Activated CD4-positive, CD25-positive, alpha-beta regulatory T cell treated with anti-CD3 and anti-CD28 coated beads, Interleukin-2, amount 50 U/mL, for 72 hours (primary cell): ENCODE results near the gene HOXB4.

ENCODE experiments used
- DNase-seq: peaks from one replicate; pipeline ENCODE4 v3.0.0; 2021

The HOXB4 gene

DNA sequence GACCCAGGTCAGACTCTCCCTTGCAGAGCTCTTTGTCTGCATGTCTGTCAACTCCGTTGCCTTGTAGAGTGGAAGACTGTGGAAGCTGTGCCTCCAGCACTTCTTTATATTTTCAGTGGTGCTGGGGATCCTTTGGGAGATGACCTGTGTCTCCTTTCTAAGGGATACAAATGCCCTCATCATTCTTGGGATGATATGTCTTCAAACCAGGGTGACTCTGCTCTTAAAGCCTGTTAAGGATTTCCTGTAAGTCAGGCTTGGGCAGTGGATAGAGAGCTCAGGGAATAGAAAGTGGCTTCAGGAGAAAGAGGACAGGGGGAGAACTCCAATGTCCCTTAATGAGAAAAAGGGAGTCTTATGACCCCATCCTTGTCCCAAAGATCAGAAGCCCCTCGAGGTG is 10.4 kb upstream of the HOXB4 start:
- no peak for DNase-seq

DNA sequence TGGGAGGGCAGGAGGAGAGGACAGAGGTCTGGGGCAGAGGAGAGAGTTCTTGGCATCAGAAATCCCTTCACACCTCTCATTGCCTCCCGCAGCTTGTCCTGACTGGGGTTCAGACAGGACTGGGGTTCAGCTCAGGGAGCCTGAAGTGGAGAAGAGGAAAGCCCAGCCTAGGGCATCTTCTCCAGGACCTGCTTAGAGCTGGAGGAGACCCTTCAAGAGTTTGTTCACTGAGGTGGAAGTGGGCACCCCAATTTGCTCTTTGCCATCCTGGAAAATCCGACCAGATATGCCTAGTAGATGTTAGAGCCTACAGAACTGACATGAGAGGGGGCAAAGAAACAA is 9.9 kb upstream of the HOXB4 start:
- no peak for DNase-seq

DNA sequence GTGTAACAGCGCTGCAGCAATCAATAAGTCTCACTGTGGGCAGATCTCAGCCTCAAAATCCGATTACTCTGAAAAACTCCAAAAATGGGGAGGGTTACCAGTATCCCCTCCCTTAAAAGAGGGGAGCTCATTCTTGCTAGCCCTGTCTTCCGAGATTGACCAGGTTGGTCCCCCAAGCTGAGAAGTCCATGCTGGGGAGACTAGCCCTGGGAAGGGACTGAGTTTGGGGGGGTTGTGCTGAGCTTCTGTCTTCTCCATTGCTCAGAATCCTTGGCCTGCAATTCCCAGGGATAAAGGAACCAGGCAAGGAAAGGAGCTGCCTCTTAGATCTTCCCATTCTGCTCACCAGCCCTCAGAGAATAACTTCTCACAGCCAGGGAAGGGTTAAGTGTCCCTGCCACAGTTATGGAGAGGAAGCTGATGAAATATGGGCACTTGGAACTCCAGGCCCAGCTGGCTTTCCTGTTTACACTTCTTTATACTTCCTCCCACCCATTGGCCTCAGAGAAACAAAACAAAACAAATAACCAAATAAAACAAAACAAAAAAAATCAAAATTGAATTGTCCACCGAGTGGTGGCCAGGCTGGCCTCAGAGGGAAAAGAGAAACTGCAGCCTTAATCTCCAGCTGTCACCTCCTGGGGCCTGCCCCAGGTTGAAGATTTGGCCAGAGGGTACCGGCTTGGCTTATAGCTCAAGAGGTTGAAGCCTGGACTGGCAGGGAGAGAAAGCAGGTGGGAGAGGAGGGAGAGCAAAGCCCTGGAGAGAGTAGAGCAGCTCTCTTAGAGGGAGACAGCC is 9.3 kb upstream of the HOXB4 start:
- DNase-seq = no peak

DNA sequence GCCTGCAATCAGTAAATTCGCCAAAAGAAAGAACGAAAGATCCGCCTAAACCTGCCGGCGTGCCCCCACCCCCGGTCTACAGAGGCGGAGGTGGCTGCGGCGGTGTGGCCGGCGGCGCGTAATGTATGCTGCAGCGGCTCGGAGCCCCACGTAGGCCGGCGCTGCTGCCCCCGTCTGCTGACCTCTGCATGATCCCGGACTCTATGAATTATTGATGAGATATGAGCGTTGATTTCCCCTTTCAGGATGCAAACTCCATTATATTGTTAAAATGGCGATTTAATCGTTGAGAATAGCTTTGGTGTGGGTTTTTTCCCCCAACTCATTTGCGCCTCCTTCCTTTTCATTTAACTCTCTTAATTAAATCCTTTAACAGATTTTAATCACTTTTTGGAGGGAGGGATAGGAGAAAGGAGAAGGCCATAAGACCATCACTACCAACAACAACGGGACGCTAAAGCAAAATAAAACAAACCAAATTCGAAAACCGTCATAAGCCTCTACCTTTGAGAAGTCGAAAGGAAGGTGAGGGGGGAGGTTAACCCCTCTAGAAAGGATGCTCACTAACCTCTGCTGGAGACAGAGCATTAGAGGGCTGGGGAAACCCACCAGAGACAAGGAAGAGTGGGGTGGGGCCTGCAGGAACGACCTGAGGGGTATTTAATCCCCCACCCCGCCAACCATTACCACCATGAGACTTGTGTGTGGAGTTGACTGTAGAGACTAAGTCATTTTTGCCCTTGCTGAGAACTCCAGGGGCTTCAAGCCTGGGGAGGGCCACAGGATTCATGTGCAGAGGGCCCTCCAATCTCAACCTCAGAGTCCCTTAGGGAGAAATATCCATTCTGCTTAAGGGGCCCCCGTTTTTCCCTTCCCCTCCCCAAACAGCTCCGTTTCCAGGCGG is 8.5 kb upstream of the HOXB4 start:
- no peak for DNase-seq

DNA sequence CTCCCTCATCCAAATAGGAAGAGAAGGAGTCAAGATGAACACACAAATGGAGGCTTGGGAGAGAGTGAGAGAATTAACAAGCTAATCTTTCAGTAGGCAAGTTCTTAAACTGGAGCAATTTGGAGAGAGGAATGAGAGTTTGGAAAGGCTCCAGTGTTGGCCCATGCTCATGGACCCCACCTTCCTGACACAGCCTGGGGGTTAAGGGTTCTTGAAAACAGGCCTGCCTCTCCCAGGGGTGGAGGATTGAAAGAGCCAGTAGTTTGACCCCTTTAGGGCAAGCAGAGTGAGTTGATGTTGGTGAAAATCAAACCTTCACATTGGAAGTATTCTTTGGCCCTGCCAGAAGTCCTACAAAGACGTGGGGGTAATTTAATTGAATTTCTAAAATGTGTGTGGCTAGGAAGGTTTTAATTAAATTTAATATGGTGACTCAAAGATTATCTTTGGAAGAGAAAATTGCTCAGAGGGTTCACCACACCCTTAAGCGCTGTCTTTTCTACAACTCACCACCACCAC is 6.1 kb upstream of the HOXB4 start:
- DNase-seq = no peak

DNA sequence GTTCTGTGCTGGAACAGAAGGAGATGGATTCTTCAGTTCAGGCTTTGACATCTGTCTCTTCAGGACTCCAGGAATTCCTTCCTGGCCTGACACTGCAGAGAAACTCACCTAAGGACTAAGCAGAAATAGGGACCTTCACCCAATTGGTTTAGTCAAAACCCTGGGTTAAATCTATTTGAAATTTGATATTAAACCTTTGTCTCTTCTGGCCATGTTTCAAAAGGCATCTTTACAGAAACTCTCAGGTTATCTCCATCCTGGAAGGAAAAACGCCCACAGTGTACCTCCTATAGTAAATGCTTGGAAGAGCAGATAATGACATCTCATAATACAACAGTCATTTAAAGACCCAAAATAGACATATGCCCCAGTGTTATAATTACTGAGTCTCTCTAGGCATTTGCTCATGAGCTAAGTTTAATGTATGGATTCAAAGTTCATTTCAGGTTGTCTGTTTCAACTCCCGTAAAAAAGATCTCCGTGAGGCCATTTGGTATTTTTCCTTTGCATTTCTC is 5.6 kb upstream of the HOXB4 start:
- DNase-seq = no peak

DNA sequence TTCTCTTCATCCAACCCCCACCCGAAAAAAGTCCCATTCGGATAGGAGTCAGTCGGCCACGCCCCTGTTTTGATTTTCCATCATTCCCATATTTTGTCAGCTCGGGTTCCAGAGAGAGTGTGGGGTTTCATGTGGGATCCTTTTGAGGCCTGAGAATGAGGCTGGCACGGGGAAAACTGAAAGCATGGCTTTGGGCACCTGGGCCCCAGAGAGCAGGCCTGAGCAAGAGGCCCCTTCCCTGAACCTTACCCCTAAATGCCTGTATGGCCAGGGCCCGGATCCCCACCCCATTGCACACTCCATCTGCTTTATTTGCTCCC is 4.6 kb upstream of the HOXB4 start:
- DNase-seq = no peak

DNA sequence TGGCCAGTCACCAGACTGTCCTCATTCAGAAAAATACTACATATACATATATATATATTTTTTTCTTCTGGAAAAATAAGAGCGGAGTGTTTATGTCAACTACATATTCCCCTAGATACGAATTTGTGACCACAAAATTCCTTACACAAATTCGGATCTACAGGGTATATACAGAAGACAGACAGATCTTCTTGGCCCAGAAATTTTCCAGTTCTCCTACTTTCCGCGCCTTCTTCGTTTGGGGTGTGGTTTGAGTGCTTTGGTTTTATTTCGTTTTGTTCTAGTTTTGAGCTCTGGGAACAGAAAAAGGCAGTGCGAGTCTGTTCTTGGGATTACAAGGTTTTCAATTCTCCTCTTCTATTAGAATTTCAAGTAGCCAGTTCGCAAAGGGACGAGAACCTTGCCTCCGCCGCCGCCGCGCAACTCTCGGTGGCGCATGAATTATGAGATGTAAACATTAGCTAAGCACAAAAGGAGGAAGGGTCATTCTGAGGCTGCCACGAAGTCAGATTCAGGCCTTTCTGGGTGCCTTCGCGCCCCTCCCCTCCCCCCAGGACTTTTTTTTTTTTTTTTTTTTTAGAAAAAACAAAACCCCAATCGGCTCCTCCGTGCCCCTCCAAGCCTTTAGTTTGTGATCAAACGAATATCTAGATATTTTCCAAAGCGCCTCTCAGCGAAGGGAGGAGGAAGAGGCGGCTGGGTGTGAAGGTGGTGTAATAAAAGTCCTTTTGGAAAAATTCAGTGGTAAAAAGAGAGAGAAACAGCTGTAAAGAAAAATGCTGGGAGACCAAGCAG is 1.8 kb upstream of the HOXB4 start:
- DNase-seq = no peak

DNA sequence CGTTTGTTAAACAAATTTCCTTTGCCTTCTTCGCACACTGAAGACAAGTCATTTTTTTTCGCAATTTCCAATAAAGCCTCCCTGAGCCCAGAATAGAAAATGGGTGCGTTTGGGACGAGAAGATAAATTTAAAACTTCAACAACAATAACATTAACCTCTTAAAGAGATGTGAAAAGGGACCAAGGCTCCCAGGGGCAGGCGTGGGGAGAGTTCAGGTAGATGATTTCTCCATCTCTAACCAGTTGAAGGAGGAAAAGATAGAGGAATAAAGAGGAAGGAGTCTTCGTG is 1.3 kb upstream of the HOXB4 start:
- no peak for DNase-seq

DNA sequence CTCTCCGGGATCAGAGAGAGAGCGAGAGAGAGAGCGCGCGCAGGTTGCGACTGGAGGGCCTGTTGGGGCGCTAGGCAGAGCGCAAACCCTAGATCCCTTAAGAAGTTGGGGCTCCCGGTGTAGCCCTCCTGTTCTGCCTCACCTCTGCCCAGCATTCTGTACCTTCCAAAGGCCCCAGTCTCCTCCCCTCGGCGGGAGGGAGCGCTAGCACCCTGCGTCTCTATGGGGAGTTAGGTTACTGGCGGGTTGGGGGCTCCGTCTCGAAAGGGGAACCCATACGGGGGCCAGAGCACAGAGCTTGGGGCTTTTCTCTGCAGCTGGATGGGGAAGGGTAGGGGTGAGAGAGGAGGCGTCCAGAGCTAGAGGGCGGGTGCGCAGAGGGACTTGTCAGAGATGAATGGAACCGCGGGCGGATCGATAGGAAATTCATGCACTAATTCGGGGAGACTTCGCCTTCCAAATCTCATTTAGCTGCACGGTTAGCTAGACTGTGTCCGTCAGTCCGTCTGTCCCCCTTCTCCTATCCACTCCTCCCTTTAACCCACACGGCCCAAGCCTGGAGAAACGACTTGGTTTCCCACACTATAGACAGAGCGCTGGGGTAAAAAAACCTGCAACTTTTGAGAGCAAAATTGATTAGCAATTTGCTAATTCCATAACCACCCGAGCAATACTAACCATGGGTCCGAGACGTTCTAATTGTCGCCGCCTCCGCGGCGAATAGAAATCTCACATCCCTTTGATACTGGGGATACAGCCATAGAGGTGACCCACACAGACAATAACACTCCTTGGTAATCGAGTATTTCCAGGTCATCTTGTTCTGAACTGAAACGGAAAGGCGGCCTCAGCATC is 693 bp upstream of the HOXB4 start:
- DNase-seq = no peak

DNA sequence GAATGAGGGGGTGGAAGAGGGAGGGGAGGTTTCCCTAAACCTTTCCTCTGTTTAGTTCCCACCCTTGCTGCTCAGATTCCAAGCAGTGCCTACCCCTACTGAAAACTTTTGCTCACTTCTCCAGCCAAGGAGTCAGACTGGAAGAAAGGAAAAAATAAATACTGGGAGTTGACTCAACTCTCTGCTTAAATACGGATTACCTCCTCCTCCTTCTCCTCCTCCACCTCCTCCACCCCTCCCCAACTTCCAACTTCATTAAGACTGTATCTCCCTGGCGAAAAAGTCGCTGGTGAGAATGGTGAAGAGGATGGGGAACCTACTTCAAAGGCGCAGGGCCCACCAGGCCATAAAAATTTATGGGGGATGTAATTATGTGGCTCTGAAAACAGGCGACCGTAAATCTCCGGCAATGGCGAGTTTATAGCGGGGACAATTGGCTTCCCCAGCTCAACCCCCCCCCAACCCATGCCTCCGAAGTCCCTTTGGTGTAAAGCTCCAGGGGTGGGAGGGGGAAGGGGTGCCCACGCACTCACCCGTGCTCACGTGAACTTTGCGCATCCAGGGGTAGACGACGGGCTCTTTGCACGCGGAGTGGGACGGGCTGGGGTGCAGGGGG is 712 bp downstream of the HOXB4 start:
- DNase-seq = no peak

DNA sequence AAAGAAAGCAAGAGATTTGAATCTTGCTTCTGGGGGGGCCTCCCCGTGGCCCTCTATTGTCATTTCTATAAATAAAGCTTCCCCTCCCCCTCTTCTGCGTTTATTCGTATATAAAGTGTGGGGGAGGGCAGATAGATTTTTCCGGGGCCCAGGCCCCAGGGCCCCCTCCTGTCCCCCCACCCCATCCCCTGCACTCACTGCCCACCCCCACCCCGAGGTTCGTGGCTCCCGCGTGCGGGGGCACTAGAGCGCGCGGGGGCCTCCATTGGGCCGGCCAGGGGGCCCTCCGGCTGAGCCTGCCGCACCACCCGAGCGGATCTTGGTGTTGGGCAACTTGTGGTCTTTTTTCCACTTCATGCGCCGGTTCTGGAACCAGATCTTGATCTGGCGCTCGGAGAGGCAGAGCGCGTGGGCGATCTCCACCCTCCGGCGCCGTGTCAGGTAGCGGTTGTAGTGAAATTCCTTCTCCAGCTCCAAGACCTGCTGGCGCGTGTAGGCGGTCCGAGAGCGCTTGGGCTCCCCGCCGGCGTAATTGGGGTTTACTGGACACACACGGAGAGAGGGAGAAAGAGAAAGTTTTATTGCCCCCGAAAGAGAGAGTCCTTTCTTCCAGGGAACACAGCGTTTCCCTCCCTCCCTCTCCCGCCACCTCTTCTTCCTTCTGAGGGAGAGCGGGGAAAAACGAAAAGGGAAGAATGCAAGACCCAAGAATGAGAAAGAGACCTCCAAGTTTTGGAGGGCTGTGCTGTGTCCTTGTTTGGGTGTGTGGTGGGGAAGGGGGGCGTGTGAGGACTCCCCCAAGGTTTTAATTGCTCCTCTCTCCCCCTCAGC is 1.5 kb downstream of the HOXB4 start:
- DNase-seq = no peak

DNA sequence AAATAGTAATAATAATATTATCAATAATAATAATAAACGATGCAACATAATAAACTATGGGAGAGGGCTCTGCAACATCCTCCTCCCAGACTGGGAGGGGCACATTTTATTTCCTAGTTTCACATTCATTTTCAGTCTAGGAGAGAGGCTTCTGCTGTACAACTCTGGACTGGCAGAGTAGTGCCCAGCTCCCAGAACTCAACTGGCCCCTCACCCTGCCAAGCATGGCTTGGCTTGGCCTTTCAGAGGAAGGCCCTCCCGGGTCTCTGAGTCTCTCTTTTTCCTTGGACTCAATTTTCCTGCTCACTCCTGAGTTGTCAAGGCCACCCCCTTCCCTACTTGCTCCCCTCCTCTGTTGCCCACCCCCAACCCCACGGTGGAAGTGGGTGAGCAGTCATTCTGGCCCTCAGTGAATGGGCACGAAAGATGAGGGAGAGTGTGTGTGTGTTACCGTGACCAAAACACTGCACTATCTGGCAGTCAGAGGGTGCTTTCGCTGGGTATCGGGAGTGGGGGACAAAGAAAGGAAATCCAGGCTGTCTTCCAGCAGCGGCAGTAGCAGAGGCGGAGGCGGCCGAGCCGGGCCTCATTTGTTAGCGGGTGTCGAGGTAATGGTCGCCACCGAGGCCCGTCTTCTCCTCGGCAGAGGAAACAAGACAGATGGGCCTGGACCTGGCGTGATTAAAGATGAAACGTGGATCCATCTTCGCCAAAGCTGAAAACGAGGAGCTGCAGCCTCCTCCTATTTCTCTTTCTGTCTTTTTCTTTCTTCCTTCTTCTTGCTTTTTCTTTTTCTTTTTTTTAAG is 2.3 kb downstream of the HOXB4 start:
- DNase-seq = no peak

DNA sequence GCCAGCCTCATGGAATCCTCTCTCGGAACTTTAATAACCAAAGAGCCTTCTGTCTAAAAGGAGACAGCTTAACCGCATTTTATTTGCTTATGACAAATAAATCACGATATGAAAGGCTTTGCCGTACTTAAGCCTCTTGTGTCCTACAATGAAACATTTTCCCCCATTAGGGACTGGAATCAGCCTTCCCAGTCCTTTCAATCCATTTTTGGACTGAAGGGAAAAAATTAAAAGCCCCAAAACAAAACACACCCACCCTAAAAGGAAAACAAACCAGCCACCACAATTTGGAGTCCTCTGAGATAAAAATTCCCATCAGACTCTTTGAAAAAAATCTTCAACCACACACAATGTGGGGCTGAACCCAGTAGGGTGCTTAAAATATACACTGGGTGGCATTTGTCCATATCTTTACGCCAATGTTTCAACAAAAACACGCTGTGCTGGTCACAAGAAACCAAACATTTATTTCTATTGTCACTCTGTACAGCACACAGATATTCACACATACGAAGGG is 3.0 kb downstream of the HOXB4 start:
- DNase-seq = no peak

DNA sequence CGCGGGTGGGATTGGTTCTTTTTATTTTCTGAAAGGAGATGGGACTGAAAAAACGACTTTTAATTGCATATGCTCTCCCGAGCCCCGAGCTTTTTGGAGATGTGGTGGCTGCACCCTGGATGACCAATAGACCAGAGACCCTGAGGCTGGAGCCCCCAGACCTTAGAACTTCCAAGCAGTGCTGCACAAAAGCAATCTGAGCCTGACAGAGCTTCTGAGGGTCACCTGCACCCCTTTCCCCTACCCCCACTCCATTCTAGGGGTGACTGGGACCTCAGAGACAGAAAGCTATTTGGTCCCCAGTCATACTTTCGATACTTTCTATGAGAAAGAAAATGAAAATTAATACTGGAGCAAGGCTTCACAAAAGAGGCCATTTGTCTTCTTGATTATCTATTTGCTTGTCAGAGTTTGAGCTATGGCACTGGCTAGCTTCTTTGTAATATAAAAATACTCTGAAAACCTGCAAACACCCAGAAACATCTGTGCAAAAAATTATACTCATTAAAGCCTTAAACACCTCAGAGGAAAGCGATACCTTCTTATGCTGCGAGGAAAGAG is 3.6 kb downstream of the HOXB4 start:
- DNase-seq = no peak

DNA sequence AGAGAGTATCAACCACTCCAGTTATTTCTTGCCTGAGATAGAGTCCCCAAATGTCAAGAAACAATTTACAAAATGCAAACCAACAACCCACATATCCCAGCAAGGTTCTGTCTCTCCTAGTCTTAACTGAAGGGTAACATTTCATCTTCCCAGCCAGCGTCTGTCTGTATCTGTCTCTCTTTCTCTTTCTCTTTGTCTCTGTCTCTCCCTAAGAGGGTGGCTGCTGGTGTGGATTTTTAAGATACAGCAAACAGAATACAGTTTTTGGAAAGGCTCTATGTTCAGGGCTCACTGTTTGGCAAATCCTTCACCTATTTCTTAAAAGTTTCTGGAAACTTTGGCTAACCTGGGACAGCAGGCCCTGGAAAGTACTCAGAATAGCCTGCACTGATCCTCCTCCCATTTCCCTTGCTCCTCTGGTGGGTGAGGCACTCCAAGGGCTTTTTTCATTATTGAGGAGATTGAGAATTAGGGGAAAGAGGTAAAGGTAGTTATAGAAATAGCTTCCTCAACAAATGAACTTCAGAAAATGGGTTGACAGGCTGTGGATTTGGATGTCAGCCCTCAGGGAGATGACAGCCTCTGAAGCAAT is 6.2 kb downstream of the HOXB4 start:
- DNase-seq = no peak

DNA sequence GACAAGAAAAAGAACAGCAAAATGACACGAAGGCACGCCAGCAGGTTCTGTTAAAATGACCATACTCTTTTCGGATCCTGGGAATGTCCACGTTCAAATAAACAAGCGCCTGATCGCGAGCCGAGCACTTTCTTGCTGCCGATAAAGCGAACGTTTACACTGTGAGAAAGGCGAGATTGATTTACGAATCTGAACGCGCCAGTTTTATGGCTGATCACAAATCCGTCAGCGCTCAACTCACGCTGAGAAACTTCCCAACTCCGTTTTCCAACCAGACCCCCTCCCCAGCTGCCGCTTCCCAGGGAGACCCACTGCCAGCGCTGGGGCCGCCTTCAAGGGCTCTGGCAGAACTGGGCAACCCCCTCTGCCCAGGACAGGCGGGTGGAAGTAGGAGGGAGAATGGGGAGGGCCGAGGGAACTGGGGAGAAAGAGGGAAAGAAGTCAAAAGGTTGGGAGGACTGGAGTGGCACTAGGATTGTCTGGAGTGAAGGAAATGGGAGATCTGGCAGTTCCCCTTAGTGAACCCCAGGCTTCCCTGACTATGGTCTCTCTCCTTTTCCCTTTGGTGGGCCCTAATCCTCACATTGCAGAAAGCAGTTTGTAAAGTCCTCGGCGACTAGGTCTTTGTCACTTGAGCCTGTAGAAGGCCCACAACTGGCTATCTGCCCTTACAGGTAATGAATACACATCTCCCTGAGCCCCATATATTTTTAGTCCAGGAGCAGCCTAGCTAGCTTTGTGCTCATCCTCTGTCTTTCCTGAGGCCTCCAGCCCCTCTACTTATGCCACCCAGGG is 6.9 kb downstream of the HOXB4 start:
- no peak for DNase-seq

DNA sequence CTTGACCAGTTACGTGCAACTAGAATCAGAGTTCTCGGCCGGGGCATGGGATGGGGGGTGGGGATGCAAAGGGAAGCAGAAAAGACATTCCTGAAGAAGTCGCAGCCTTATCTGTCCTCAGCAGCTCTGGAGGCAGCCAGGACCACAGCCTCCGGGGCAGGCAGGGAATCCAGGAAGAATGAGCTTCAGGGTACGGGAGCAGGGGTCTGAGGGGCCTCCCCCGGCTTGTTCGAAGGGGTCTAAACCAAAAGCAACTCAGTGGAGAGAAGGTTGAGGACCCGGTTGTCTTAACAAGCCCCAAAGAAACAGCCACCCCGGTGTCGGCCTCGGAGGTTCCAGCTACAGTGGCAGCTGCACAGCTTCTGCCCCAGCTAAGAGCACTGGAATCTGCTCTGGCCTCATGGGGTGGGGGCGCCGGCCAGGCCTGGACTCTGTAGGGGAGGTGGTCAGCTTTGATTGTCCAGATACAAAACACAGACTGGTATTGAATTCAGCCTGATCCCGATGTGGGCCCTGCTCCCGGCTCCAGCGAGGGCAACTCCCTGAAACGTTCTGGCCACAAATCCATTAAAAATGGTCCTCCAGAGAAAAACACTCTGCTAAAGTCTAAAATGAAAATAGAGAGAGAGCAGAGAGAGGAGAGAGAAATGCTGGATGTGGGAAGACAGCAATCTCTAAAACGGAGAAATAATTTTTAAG is 7.7 kb downstream of the HOXB4 start:
- DNase-seq = no peak
